GDM1 (cell line): Measurements from ENCODE around the gene XDH.

Experiments
- DNase-seq: peaks from one replicate; lab custom pipeline; 2025; lab: John Stamatoyannopoulos, UW

The XDH gene

GRCh38 chr2:31331156-31331555 lies 83.4 kb downstream of the XDH start:
- no peak for DNase-seq

- no peak for DNase-seq
These were observed 85.4 kb downstream of the XDH start for GRCh38 chr2:31329081-31329625.

GRCh38 chr2:31328026-31328425 lies 86.5 kb downstream of the XDH start:
- no peak for DNase-seq

GRCh38 chr2:31327505-31327904 lies 87.0 kb downstream of the XDH start:
- no peak for DNase-seq

- no peak for DNase-seq
These were observed 90.4 kb downstream of the XDH start for GRCh38 chr2:31324016-31324633.

- no peak for DNase-seq
These were observed 92.2 kb downstream of the XDH start for GRCh38 chr2:31322371-31322770.

GRCh38 chr2:31319406-31320175 lies 95.0 kb downstream of the XDH start:
- peak; percentile 71 for DNase-seq

- peak; percentile 76 for DNase-seq
These were observed 95.9 kb downstream of the XDH start for GRCh38 chr2:31318361-31319336.

GRCh38 chr2:31317396-31317795 lies 97.1 kb downstream of the XDH start:
- no peak for DNase-seq

GRCh38 chr2:31314761-31315160 lies 99.8 kb downstream of the XDH start:
- DNase-seq = no peak

GRCh38 chr2:31312898-31313297 lies 101.6 kb downstream of the XDH start:
- DNase-seq = no peak

- no peak for DNase-seq
These were observed 109.7 kb downstream of the XDH start for GRCh38 chr2:31304816-31305215.

- no peak for DNase-seq
These were observed 111.5 kb downstream of the XDH start for GRCh38 chr2:31302940-31303563.

GRCh38 chr2:31300309-31300708 lies 114.2 kb downstream of the XDH start:
- DNase-seq = no peak

GRCh38 chr2:31299547-31299946 lies 115.0 kb downstream of the XDH start:
- no peak for DNase-seq

GRCh38 chr2:31297751-31298150 lies 116.8 kb downstream of the XDH start:
- peak; percentile 27 for DNase-seq

GRCh38 chr2:31296641-31297287 lies 117.8 kb downstream of the XDH start:
- DNase-seq = no peak

GRCh38 chr2:31294196-31294595 lies 120.3 kb downstream of the XDH start:
- DNase-seq = no peak

- no peak for DNase-seq
These were observed 126.9 kb downstream of the XDH start for GRCh38 chr2:31287654-31288053.

GRCh38 chr2:31286961-31287550 lies 127.5 kb downstream of the XDH start:
- DNase-seq = no peak

- no peak for DNase-seq
These were observed 128.3 kb downstream of the XDH start for GRCh38 chr2:31286230-31286629.
